Hindlimb muscle (tissue), 1 donor: Measurements from ENCODE around the gene PIP4K2A. TPM values are rescaled to one million over a fixed set of nuclear protein-coding genes. Genes with fewer than 3 reads are reported as not detected.
A peak's percentile ranks its signal among the peaks of the same experiment; 100 is the strongest.

Experiments
- DNase-seq: peaks from one replicate; pipeline ENCODE4 v3.0.0-alpha.2; 2013
- polyA plus RNA-seq: library from polyadenylated mRNA; unstranded; fragments of 120-200 nt; gene quantifications from one replicate; pipeline ENCODE4 v1.2.1, GENCODE V29; 2013; ENCODE audit not compliant: insufficient read length

PIP4K2A gene
- polyA plus RNA-seq, 1 donor, result 19.9 TPM

GRCh38 chr10:22617516-22617915 lies 96.9 kb downstream of the PIP4K2A start:
- DNase-seq, result no peak

GRCh38 chr10:22617051-22617450 lies 97.3 kb downstream of the PIP4K2A start:
- DNase-seq, result no peak

- no peak for DNase-seq
Measured at GRCh38 chr10:22615819-22616499, 98.4 kb downstream of the PIP4K2A start.

GRCh38 chr10:22615101-22615500 lies 99.3 kb downstream of the PIP4K2A start:
- DNase-seq, result no peak

- DNase-seq, result no peak
Measured at GRCh38 chr10:22613011-22613410, 101.4 kb downstream of the PIP4K2A start.

GRCh38 chr10:22612318-22612717 lies 102.1 kb downstream of the PIP4K2A start:
- DNase-seq, result no peak

GRCh38 chr10:22611425-22612115 lies 102.8 kb downstream of the PIP4K2A start:
- no peak for DNase-seq

- no peak for DNase-seq
Measured at GRCh38 chr10:22610610-22611009, 103.8 kb downstream of the PIP4K2A start.

GRCh38 chr10:22609719-22610465 lies 104.5 kb downstream of the PIP4K2A start:
- no peak for DNase-seq

- no peak for DNase-seq
Measured at GRCh38 chr10:22609251-22609650, 105.1 kb downstream of the PIP4K2A start.

GRCh38 chr10:22607261-22607660 lies 107.1 kb downstream of the PIP4K2A start:
- no peak for DNase-seq

GRCh38 chr10:22606164-22606614 lies 108.2 kb downstream of the PIP4K2A start:
- peak; percentile 26 for DNase-seq

GRCh38 chr10:22605168-22605567 lies 109.2 kb downstream of the PIP4K2A start:
- no peak for DNase-seq

- no peak for DNase-seq
Measured at GRCh38 chr10:22604344-22605126, 109.8 kb downstream of the PIP4K2A start.

GRCh38 chr10:22603581-22603980 lies 110.8 kb downstream of the PIP4K2A start:
- DNase-seq, result no peak

GRCh38 chr10:22601618-22602017 lies 112.8 kb downstream of the PIP4K2A start:
- DNase-seq, result no peak

- DNase-seq, result no peak
Measured at GRCh38 chr10:22599636-22600228, 114.6 kb downstream of the PIP4K2A start.

GRCh38 chr10:22599048-22599561 lies 115.3 kb downstream of the PIP4K2A start:
- DNase-seq, result no peak

GRCh38 chr10:22598478-22598877 lies 115.9 kb downstream of the PIP4K2A start:
- DNase-seq, result no peak

GRCh38 chr10:22597138-22597537 lies 117.2 kb downstream of the PIP4K2A start:
- no peak for DNase-seq

GRCh38 chr10:22593636-22594198 lies 120.7 kb downstream of the PIP4K2A start:
- DNase-seq, result no peak

- no peak for DNase-seq
Measured at GRCh38 chr10:22593026-22593425, 121.4 kb downstream of the PIP4K2A start.
